Astrocyte of the spinal cord (primary cell): Measurements from ENCODE around the gene RBM6.

Experiments
- DNase-seq: peaks from one replicate; pipeline ENCODE4 v3.0.0; 2011; ENCODE audit warnings: low read depth, low spot score
- H3K4me3 ChIP-seq: 2 replicates; pipeline ENCODE4 v1.5.1; 2011; ENCODE audit warnings: low read depth, mild to moderate bottlenecking, low read length, moderate library complexity
- in situ Hi-C: cut with HindIII; loops from 2 replicates; pipeline ENCODE4 v1.10.0; 2017; ENCODE audit warnings: low sequenced_read_pairs
- TF ChIP-seq, protein P1 (sequence below): IDR thresholded peaks from 2 replicates; pipeline ENCODE4 v1.5.1; 2012; ENCODE audit warnings: low read depth, mild to moderate bottlenecking, low read length, inconsistent platforms

The RBM6 gene

GRCh38 chr3:50120364-50121071, 180.6 kb downstream of the RBM6 start:
- in situ Hi-C loops = no loop called here
- H3K4me3 ChIP-seq = no peak overlapping the region
- DNase-seq = no peak
- TF ChIP-seq, protein P1, sequence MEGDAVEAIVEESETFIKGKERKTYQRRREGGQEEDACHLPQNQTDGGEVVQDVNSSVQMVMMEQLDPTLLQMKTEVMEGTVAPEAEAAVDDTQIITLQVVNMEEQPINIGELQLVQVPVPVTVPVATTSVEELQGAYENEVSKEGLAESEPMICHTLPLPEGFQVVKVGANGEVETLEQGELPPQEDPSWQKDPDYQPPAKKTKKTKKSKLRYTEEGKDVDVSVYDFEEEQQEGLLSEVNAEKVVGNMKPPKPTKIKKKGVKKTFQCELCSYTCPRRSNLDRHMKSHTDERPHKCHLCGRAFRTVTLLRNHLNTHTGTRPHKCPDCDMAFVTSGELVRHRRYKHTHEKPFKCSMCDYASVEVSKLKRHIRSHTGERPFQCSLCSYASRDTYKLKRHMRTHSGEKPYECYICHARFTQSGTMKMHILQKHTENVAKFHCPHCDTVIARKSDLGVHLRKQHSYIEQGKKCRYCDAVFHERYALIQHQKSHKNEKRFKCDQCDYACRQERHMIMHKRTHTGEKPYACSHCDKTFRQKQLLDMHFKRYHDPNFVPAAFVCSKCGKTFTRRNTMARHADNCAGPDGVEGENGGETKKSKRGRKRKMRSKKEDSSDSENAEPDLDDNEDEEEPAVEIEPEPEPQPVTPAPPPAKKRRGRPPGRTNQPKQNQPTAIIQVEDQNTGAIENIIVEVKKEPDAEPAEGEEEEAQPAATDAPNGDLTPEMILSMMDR = no peak

DNA sequence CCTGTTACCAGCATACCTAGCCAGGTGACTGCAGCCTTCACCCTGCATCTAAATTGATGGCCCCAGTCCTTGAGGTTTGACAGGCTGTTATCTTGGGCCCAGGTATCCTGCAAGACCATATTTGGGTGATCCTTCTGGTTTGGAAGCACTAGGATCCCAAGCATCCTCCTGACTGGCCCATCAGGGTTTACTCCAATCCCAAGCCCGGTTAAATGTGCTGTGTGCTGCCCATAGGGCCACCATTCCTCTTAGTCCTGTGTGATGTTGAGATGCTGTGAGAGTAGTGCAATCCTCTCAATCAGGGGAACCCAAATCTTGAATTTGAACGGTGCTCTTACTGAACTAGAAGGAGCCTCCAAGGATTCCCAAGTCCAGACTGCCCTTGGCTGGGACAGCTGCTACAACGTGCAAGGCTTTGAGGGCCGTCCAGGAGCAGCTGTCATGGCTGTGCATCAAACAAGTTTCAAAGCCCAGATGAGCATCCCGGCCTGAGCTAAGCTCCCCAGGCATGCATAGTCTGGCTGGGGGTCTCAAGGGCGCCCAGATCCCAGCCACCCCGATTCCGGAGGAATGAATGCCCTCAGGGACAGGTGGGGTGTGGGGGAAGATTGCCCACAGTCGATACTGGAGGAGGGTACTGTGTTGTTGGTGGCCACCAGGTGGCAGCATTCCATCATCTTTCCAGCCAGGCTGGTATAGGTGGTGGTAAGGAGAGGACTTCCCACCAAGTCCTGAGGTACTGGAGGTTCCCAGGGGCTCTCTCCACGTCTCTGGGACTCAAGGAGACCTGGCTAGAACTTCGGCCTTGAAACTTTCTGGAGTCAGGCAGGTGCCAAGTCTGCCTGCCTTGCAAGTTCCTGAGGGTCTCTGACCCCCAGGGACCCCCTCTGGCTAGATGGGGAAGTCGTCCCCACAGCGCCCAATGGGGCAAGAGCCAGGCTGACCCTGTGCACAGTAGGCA, 181.4 kb downstream of the RBM6 start:
- peak; percentile 77 for DNase-seq
- TF ChIP-seq, protein P1 = peak; percentile 76
- no peak overlapping the region for H3K4me3 ChIP-seq
- in situ Hi-C loops = no loop called here

DNA sequence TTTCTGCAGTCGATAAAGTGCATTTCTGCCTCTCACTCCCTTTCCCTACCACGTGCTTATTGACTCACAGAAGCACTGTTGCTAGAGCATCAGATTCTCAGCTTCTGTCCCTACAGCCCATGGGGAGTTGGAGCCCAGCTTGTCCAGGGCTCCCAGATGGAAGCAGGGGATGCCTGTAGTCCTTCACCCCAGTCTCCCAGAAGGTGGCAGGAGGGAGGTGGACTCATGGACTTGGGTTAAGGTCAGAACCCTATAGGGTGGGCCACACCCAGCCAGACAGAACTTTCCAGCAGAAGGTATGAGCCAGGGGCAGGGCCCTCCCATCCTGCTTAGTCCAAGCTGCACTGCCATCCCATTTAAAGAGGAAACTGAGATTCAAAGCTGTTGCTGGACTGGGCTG, 182.1 kb downstream of the RBM6 start:
- in situ Hi-C loops = no loop called here
- TF ChIP-seq, protein P1 = no peak
- H3K4me3 ChIP-seq = no peak overlapping the region
- DNase-seq = no peak

DNA sequence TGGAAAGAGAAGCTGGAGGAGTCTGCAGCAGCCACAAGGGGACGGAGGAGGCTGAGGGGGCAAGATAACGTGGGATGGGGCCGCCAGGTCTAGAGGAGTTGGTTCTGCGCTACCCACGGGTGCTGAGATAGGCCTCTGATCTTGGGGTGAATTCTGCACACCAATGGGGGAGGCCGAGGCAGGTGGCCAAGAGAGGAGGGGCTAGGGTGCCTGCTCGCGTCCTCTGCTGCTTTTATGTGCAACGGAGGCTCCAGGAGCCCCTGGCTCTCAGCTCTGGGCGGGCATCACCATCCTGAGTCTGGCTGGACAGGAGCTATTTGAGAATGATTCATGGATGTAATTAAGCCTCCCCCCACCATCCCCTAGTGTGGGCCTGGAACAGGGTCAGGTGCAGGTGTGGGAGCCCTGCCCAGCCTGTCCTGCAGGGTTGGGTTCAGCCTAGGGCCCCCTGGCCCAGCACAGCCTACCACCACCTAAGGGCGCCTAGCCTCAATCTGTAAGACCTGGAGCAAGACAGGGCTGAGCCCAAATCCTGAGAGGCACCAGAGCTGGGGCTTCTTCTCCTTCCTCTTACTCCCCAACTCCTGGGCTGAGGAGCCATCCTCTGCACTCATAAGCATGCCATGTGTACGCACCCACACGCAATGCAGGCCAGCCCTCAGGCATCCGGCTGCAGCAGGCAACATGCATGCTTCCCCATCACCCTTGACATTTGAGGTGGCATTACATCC, 182.9 kb downstream of the RBM6 start:
- in situ Hi-C loops = no loop called here
- no peak for DNase-seq
- TF ChIP-seq, protein P1 = no peak
- no peak overlapping the region for H3K4me3 ChIP-seq

DNA sequence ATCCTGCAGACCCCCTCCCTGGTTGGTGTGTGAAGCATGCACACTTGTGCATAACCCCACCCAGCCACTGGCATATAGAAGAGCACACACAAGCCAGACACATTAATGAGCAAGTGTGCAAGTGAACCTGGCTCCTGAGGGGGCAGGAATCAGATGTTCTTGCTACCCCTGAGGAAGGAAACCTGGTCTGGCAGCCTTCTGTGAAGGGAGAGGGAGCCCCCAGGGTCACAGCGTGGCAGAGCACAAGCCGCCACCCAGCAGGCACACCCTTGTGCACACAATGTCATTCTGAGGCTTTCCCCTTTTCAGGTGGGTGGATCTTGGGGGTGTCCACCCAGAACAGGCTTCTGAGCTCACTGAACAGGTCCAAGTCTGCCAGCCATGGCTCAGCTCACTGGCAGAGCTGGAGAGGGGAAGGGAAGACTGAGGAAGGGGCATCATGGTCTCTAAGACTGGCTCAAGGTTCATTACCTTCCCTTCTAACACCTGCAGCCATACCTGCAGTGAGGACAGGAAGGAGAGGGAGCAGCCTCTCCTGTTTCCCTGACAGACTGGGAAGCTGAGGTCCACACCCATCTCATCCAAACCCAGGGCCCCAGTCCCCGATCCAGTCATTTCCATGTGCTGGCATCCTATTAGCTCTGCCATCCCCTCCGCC, 183.6 kb downstream of the RBM6 start:
- H3K4me3 ChIP-seq = no peak overlapping the region
- DNase-seq = no peak
- TF ChIP-seq, protein P1 = no peak
- in situ Hi-C loops = no loop called here
